Progenitor cell of endocrine pancreas (in vitro differentiated cells): ENCODE data around the gene STK32B. TPM values are rescaled to one million over a fixed set of nuclear protein-coding genes. Genes with fewer than 3 reads are reported as not detected.

Experiments used
- DNase-seq: peaks from one replicate; pipeline ENCODE4 v3.0.0; 2021; ENCODE audit warnings: low spot score; ENCODE audit not compliant: unreplicated experiment
- H3K27ac Mint-ChIP-seq: 2 replicates; pipeline ENCODE4 v1.8.0; 2021; ENCODE audit warnings: mild to moderate bottlenecking, moderate library complexity, mixed read lengths
- H3K27me3 Mint-ChIP-seq: 2 replicates; pipeline ENCODE4 v1.8.0; 2021; ENCODE audit warnings: mixed read lengths
- H3K36me3 Mint-ChIP-seq: 2 replicates; pipeline ENCODE4 v1.8.0; 2022; ENCODE audit warnings: mixed read lengths; ENCODE audit not compliant: insufficient read depth
- H3K4me1 Mint-ChIP-seq: 2 replicates; pipeline ENCODE4 v1.8.0; 2021; ENCODE audit warnings: low read depth, mixed read lengths
- H3K4me3 Mint-ChIP-seq: 2 replicates; pipeline ENCODE4 v1.8.0; 2021; ENCODE audit warnings: low read depth, mild to moderate bottlenecking, moderate library complexity, mixed read lengths
- H3K9me3 Mint-ChIP-seq: 2 replicates; pipeline ENCODE4 v1.8.0; 2021; ENCODE audit warnings: low read depth, mixed read lengths
- total RNA-seq: library from RNA; stranded (reverse); gene quantifications from 2 replicates; pipeline ENCODE4 v1.2.1, GENCODE V29; 2021
- TF ChIP-seq, protein P1 (sequence below): fragments of 200-600 bp; sonication (generic); IDR thresholded peaks from one replicate; pipeline ENCODE4 v1.5.0; 2021; ENCODE audit warnings: antibody characterized with exemption, mild to moderate bottlenecking; ENCODE audit not compliant: unreplicated experiment

STK32B gene
- total RNA-seq, 1 donor from 2014 or later = 0.36 TPM

DNA sequence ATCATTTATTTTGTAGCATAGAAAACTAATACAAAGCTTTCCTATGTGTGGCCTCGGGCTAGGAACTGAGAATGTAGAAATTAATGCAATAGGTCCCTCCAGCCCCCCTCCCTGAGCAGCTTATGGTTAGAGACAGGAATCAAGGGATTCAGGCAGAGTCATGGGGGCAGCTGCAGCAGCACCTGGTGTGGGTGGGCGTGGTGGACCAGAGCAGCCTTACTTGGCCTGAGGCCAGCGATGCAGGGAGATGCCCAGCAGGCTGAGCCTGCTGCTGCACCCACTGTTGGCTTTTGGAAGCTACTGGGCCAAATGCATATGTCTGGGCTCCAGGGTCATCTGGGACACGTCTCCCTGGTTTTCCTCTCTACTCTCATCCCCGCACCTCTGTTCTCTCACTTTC is 74.0 kb downstream of the STK32B start:
- H3K27ac Mint-ChIP-seq = no peak overlapping the region
- DNase-seq = no peak
- no peaks in the 10 kb centered on the region for H3K9me3 Mint-ChIP-seq
- TF ChIP-seq, protein P1, sequence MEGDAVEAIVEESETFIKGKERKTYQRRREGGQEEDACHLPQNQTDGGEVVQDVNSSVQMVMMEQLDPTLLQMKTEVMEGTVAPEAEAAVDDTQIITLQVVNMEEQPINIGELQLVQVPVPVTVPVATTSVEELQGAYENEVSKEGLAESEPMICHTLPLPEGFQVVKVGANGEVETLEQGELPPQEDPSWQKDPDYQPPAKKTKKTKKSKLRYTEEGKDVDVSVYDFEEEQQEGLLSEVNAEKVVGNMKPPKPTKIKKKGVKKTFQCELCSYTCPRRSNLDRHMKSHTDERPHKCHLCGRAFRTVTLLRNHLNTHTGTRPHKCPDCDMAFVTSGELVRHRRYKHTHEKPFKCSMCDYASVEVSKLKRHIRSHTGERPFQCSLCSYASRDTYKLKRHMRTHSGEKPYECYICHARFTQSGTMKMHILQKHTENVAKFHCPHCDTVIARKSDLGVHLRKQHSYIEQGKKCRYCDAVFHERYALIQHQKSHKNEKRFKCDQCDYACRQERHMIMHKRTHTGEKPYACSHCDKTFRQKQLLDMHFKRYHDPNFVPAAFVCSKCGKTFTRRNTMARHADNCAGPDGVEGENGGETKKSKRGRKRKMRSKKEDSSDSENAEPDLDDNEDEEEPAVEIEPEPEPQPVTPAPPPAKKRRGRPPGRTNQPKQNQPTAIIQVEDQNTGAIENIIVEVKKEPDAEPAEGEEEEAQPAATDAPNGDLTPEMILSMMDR = no peak
- no peaks in the 10 kb centered on the region for H3K36me3 Mint-ChIP-seq
- H3K4me3 Mint-ChIP-seq = no peak overlapping the region
- H3K4me1 Mint-ChIP-seq = peaks cover 7% of the 10 kb centered on the region
- peaks cover 8% of the 10 kb centered on the region for H3K27me3 Mint-ChIP-seq

DNA sequence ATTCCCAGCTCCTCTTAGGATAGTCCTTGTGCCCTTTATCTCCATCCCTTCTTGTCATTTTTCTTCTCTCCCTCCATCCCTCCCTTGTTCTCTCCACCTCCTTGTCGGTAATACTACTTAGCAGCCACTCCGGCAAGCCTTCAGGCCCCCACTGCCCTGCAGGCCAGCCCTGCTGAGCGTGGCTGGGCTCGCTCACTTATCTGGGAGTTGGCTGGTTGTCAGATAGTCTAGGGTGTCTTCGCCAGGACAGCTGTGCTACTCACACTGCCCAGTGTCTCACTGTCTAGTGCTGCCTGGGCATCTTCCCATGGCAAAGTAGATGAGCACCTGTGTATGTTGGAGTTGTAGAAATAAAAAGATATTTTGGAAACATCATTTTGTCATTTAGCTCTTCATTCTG is 75.0 kb downstream of the STK32B start:
- no peak for DNase-seq
- Mint-ChIP-seq H3K4me1 (peaks cover 7% of the 10 kb centered on the region), H3K27ac (no peak overlapping the region), H3K36me3 (no peaks in the 10 kb centered on the region), H3K27me3 (peaks cover 11% of the 10 kb centered on the region), H3K9me3 (peaks cover under 1% of the 10 kb centered on the region), H3K4me3 (no peak overlapping the region)
- TF ChIP-seq, protein P1 = no peak

DNA sequence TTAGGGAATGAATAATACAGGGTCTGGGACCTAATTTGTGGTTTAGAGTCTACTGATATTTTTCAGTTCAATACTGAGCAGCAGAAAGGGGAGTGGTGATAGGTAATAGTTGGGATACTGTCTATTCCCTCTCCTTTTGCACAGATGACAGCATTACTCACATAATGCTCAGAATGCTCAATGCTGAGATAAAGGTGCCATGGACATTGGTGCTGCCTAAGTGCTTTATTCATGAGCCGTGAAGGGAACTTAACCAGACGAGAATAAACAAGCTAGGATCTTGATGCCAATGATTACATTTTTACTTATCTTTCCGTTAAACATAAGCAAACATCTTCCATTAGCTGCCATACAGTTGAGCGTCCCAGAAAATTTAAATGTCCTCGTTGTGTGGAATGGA is 75.6 kb downstream of the STK32B start:
- Mint-ChIP-seq H3K36me3 (no peaks in the 10 kb centered on the region), H3K9me3 (peaks cover 7% of the 10 kb centered on the region), H3K4me1 (peaks cover 7% of the 10 kb centered on the region), H3K27ac (no peak overlapping the region), H3K27me3 (peaks cover 15% of the 10 kb centered on the region), H3K4me3 (no peak overlapping the region)
- DNase-seq = no peak
- TF ChIP-seq, protein P1 = no peak

DNA sequence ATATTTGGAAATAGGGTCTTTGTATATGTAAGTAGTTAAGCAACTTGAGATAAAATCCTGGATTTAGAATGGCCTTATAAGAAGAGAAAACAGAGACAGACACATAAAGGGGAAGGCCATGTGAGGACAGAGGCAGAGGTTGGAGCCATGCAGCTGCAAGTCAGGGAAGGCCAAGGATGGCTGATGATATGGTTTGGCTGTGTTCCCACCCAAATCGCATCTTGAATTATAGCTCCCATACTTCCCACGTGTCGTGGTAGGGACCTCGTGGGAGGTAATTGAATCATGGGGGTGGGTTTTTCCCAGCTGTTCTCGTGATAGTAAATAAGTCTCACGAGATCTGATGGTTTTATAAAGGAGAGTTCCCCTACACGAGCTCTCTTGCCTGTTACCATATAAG is 76.3 kb downstream of the STK32B start:
- no peak for DNase-seq
- Mint-ChIP-seq H3K36me3 (no peaks in the 10 kb centered on the region), H3K27ac (no peak overlapping the region), H3K4me1 (peaks cover 7% of the 10 kb centered on the region), H3K9me3 (peaks cover 10% of the 10 kb centered on the region), H3K4me3 (no peak overlapping the region), H3K27me3 (peaks cover 15% of the 10 kb centered on the region)
- TF ChIP-seq, protein P1 = no peak

DNA sequence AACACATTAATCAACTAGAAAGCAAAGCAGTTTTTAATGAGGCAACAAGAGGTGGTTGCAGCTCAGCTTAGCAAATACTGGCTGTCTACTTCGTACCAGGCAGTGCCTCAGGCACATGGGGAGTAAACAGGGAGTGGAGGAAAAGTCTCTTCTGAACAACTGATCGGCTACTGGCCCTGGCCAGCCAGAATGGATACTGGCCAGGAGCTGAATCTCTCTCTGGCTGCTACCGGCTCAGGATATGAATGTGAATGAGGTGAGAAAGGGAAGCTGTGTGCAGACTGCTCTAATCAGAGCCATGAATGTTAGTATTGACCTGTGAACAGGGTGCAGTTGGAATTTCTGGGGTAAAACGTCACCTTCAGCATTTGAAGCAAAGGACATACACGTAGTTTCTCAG is 77.3 kb downstream of the STK32B start:
- no peak overlapping the region for H3K4me3 Mint-ChIP-seq
- H3K27me3 Mint-ChIP-seq = peaks cover 15% of the 10 kb centered on the region
- no peaks in the 10 kb centered on the region for H3K36me3 Mint-ChIP-seq
- H3K27ac Mint-ChIP-seq = no peak overlapping the region
- TF ChIP-seq, protein P1 = no peak
- DNase-seq = no peak
- H3K4me1 Mint-ChIP-seq = peaks cover 7% of the 10 kb centered on the region
- peaks cover 10% of the 10 kb centered on the region for H3K9me3 Mint-ChIP-seq
